K562 (cell line): ENCODE data around the gene PNMT.

Experiments used
- CBFB ChIP-seq: sonication (generic); formaldehyde crosslinking; IDR thresholded peaks from 2 replicates; pipeline ENCODE4 v1.4.0; 2020; ENCODE audit warnings: mild to moderate bottlenecking, missing genetic modification reagents
- ETV6 ChIP-seq, 3 experiments: fragments of 150-350 bp in 1 of 3; sonication (generic) in 1 of 3; formaldehyde crosslinking in 1 of 3; IDR thresholded peaks; 2 replicates each; pipeline versions ENCODE4 v1.6.1 to v1.8.0; 2014 to 2022; ENCODE audit warnings: borderline replicate concordance in 2 of 3, low read depth in 2 of 3, antibody characterized with exemption in 1 of 3, low read length in 1 of 3, mild to moderate bottlenecking in 1 of 3, missing genetic modification reagents in 1 of 3
- EZH2 ChIP-seq: IDR thresholded peaks from 2 replicates; pipeline ENCODE4 v1.6.1; 2012; ENCODE audit warnings: low read depth, mild to moderate bottlenecking, inconsistent platforms, low read length, borderline replicate concordance
- MYC ChIP-seq, 2 experiments: fragments of 250-450 bp in 1 of 2; sonication (Bioruptor Pico) in 1 of 2; IDR thresholded peaks; 2 replicates each; pipeline versions ENCODE4 v1.5.1 to v1.6.1; 2012 to 2021; ENCODE audit warnings: low read depth in 2 of 2, borderline replicate concordance in 1 of 2, improper control_type of control experiment in 1 of 2, low read length in 1 of 2, mild to moderate bottlenecking in 1 of 2, moderate library complexity in 1 of 2
- POLR2A ChIP-seq: fragments of 450-650 bp; conservative IDR thresholded peaks from 2 replicates; pipeline ENCODE4 v1.6.1; 2016
- POLR2AphosphoS2 ChIP-seq: IDR thresholded peaks from 2 replicates; pipeline ENCODE4 v1.6.1; 2012; ENCODE audit warnings: low read length, improper control_type of control experiment
- POLR2AphosphoS5 ChIP-seq: IDR thresholded peaks from 2 replicates; pipeline ENCODE4 v1.6.1; 2011; ENCODE audit warnings: mild to moderate bottlenecking, low read depth, low read length, moderate library complexity; ENCODE audit not compliant: control insufficient read depth, insufficient read depth
- RBM25 ChIP-seq: fragments of 200-400 bp; formaldehyde crosslinking; IDR thresholded peaks from 2 replicates; pipeline ENCODE4 v1.6.1; 2018; ENCODE audit warnings: low read length, low read depth, moderate library complexity; ENCODE audit not compliant: severe bottlenecking
- SP1 ChIP-seq: sonication (generic); formaldehyde crosslinking; IDR thresholded peaks from 2 replicates; pipeline ENCODE4 v1.8.1; 2022; ENCODE audit warnings: mild to moderate bottlenecking, missing genetic modification reagents
- TSC22D4 ChIP-seq: fragments of 450-650 bp; IDR thresholded peaks from 2 replicates; pipeline ENCODE4 v1.6.1; 2016; ENCODE audit warnings: missing genetic modification characterization, missing biosample characterization, control low read depth
- ZBTB17 ChIP-seq: fragments of 450-650 bp; formaldehyde crosslinking; IDR thresholded peaks from 2 replicates; pipeline ENCODE4 v1.4.0; 2020; ENCODE audit warnings: mild to moderate bottlenecking
- ZNF212 ChIP-seq: fragments of 450-650 bp; formaldehyde crosslinking; IDR thresholded peaks from 2 replicates; pipeline ENCODE4 v1.4.0; 2020; ENCODE audit warnings: mild to moderate bottlenecking
- TF ChIP-seq, protein P1 (sequence below): fragments of 250-450 bp; sonication (Bioruptor Pico); IDR thresholded peaks from 2 replicates; pipeline ENCODE4 v1.5.0; 2021
- TF ChIP-seq, protein P2 (sequence below), 3 experiments: IDR thresholded peaks in 2 of 3; conservative IDR thresholded peaks in 1 of 3; 2 replicates each; pipeline ENCODE4 v1.5.1; 2011 to 2012; ENCODE audit warnings: low read length in 3 of 3, mild to moderate bottlenecking in 3 of 3, control low read depth in 2 of 3, improper control_type of control experiment in 1 of 3, inconsistent platforms in 1 of 3, low read depth in 1 of 3, mixed read lengths in 1 of 3, moderate library complexity in 1 of 3; ENCODE audit not compliant: insufficient read depth in 2 of 3

DNA sequence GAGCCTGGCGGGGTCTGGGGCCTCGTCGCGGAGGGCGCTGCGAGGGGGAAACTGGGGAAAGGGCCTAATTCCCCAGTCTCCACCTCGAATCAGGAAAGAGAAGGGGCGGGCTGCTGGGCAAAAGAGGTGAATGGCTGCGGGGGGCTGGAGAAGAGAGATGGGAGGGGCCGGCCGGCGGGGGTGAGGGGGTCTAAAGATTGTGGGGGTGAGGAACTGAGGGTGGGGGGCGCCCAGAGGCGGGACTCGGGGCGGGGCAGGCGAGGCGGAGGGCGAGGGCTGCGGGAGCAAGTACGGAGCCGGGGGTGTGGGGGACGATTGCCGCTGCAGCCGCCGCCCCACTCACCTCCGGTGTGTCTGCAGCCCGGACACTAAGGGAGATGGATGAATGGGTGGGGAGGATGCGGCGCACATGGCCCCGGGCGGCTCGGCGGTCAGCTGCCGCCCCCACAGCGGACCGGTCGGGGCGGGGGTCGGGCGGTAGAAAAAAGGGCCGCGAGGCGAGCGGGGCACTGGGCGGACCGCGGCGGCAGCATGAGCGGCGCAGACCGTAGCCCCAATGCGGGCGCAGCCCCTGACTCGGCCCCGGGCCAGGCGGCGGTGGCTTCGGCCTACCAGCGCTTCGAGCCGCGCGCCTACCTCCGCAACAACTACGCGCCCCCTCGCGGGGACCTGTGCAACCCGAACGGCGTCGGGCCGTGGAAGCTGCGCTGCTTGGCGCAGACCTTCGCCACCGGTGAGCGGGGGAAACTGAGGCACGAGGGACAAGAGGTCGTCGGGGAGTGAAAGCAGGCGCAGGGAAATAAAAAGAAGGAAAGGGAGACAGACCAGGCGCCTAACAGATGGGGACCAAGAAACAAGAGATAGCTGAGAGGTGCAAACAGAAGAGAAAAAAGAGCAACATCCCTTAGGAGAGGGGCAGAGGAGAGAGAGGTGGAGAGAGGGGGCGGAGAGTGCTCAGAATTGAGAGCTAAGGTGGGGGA, at the start of gene PNMT:
- TF ChIP-seq, protein P1, sequence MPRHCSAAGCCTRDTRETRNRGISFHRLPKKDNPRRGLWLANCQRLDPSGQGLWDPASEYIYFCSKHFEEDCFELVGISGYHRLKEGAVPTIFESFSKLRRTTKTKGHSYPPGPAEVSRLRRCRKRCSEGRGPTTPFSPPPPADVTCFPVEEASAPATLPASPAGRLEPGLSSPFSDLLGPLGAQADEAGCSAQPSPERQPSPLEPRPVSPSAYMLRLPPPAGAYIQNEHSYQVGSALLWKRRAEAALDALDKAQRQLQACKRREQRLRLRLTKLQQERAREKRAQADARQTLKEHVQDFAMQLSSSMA (CRISPR knock-in tag), result 0 out of 2 replicates have a peak, but pooled peaks have one; percentile 37
- no peak for TF ChIP-seq POLR2AphosphoS2
- TF ChIP-seq TSC22D4 (tag), result no peak
- peak; percentile 63; the same call in 1 of the 2 replicates for TF ChIP-seq POLR2A
- no peak for TF ChIP-seq POLR2AphosphoS5
- no peak for TF ChIP-seq ZNF212 (CRISPR knock-in tag)
- 0 out of 2 replicates have a peak, but pooled peaks have one; percentile 38 for TF ChIP-seq ZBTB17 (CRISPR knock-in tag)
- peak; percentile 92 for TF ChIP-seq MYC (IDR thresholded peaks at IDR 0.05; ENCODE audit: low read depth, low read length)
- no peak for TF ChIP-seq MYC (CRISPR knock-in tag; IDR thresholded peaks at IDR 0.05; ENCODE audit: borderline replicate concordance, low read depth)
- TF ChIP-seq CBFB, result peak; percentile 58; the same call in 1 of the 2 replicates
- TF ChIP-seq EZH2, result no peak
- TF ChIP-seq RBM25, result no peak
- TF ChIP-seq, protein P2, sequence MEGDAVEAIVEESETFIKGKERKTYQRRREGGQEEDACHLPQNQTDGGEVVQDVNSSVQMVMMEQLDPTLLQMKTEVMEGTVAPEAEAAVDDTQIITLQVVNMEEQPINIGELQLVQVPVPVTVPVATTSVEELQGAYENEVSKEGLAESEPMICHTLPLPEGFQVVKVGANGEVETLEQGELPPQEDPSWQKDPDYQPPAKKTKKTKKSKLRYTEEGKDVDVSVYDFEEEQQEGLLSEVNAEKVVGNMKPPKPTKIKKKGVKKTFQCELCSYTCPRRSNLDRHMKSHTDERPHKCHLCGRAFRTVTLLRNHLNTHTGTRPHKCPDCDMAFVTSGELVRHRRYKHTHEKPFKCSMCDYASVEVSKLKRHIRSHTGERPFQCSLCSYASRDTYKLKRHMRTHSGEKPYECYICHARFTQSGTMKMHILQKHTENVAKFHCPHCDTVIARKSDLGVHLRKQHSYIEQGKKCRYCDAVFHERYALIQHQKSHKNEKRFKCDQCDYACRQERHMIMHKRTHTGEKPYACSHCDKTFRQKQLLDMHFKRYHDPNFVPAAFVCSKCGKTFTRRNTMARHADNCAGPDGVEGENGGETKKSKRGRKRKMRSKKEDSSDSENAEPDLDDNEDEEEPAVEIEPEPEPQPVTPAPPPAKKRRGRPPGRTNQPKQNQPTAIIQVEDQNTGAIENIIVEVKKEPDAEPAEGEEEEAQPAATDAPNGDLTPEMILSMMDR (IDR thresholded peaks at IDR 0.05 in 2 of 3, conservative IDR thresholded peaks at IDR 0.05 in 1 of 3; ENCODE audit: insufficient read depth in 2 of 3, low read depth in 1 of 3, low read length in 3 of 3), result peak; percentile 66 to 85 (median 75)
- no peak for TF ChIP-seq SP1 (CRISPR knock-in tag)
- no peak for TF ChIP-seq ETV6 (IDR thresholded peaks at IDR 0.05; ENCODE audit: borderline replicate concordance in 1 of 2, low read depth in 2 of 2, low read length in 1 of 2)
- TF ChIP-seq ETV6 (CRISPR knock-in tag; IDR thresholded peaks at IDR 0.05; ENCODE audit: borderline replicate concordance), result no peak
